Upper lobe of right lung (tissue), 1 donor: ENCODE data around the gene HDAC9. TPM values are rescaled to one million over a fixed set of nuclear protein-coding genes. Genes with fewer than 3 reads are reported as not detected.

ENCODE experiments used
- ATAC-seq: fragments of 200-7000 bp; cut with Tn5 transposase; one replicate; pipeline ENCODE4 v1.9.1; 2020; ENCODE audit warnings: mild to moderate bottlenecking, moderate library complexity
- DNase-seq: peaks from one replicate; pipeline ENCODE4 v3.0.0-alpha.2; 2020
- H3K27ac ChIP-seq: fragments of 200-600 bp; one replicate; pipeline ENCODE4 v1.8.0; 2022
- H3K27me3 ChIP-seq: fragments of 200-600 bp; one replicate; pipeline ENCODE4 v1.8.0; 2022; ENCODE audit warnings: mild to moderate bottlenecking
- H3K36me3 ChIP-seq: fragments of 200-600 bp; one replicate; pipeline ENCODE4 v1.8.0; 2022
- H3K4me1 ChIP-seq: fragments of 200-600 bp; one replicate; pipeline ENCODE4 v1.8.0; 2022
- H3K4me3 ChIP-seq: fragments of 200-600 bp; one replicate; pipeline ENCODE4 v1.8.0; 2022; ENCODE audit warnings: mild to moderate bottlenecking
- H3K9me3 ChIP-seq: fragments of 200-600 bp; one replicate; pipeline ENCODE4 v1.8.0; 2022
- intact Hi-C: fragments of 100-400 bp; cut with DNase I; formaldehyde crosslinking; loops from one replicate; pipeline ENCODE4 v1.11.0; 2022
- total RNA-seq: library from RNA; stranded (reverse); fragmentation: NEBNext Ultra II Directional; extraction: Animal tissue kit (Norgen Biotek cat#: 25700); gene quantifications from one replicate; pipeline ENCODE4 v1.2.1, GENCODE V29; 2021
- TF ChIP-seq, protein P1 (sequence below): fragments of 200-600 bp; IDR thresholded peaks from one replicate; pipeline ENCODE4 v1.8.0; 2022; ENCODE audit warnings: antibody characterized with exemption
- donor health status: DM: no; HTN: yes; CAD: no; lungs with severe emphysema.

Gene HDAC9
- total RNA-seq, 1 donor from 2014 or later = 52.4 TPM

GRCh38 chr7:19011212-19011611, 515.7 kb downstream of the HDAC9 start:
- Histone ChIP-seq H3K36me3 (no peaks in the 10 kb centered on the region), H3K9me3 (no peaks in the 10 kb centered on the region), H3K4me1 (no peaks in the 10 kb centered on the region), H3K27ac (no peak overlapping the region), H3K27me3 (no peaks in the 10 kb centered on the region), H3K4me3 (no peak overlapping the region)
- DNase-seq = no peak
- TF ChIP-seq, protein P1, sequence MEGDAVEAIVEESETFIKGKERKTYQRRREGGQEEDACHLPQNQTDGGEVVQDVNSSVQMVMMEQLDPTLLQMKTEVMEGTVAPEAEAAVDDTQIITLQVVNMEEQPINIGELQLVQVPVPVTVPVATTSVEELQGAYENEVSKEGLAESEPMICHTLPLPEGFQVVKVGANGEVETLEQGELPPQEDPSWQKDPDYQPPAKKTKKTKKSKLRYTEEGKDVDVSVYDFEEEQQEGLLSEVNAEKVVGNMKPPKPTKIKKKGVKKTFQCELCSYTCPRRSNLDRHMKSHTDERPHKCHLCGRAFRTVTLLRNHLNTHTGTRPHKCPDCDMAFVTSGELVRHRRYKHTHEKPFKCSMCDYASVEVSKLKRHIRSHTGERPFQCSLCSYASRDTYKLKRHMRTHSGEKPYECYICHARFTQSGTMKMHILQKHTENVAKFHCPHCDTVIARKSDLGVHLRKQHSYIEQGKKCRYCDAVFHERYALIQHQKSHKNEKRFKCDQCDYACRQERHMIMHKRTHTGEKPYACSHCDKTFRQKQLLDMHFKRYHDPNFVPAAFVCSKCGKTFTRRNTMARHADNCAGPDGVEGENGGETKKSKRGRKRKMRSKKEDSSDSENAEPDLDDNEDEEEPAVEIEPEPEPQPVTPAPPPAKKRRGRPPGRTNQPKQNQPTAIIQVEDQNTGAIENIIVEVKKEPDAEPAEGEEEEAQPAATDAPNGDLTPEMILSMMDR = no peak
- no peak for ATAC-seq
- intact Hi-C loops = no loop called here

- TF ChIP-seq, protein P1 = no peak
- no peaks in the 10 kb centered on the region for H3K36me3 ChIP-seq
- H3K27ac ChIP-seq = no peak overlapping the region
- H3K9me3 ChIP-seq = no peaks in the 10 kb centered on the region
- ATAC-seq (no peak), DNase-seq (no peak)
- H3K27me3 ChIP-seq = no peaks in the 10 kb centered on the region
- no peaks in the 10 kb centered on the region for H3K4me1 ChIP-seq
- H3K4me3 ChIP-seq = no peak overlapping the region
- intact Hi-C loops = no loop called here
Observed at GRCh38 chr7:19015098-19015497, 519.5 kb downstream of the HDAC9 start.

DNA sequence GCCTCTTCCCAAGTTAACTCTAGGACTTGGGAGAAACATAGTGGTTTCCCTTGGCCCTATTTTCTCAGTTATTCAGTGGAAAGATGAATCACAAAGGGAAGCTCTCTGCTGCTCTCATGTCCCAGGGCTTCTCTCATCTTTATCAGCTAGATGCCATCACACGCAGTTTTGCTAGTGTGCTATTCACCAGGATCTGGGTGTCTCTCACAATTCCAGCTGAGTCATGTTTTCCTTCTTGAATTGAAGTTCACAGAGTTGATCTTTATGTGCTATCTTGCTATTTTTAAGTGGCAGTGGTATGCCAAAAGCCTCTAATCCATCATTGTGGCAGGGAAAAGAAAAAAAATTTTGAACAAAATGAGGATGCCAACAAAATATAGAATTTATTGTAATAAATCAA, 520.6 kb downstream of the HDAC9 start:
- no peak overlapping the region for H3K4me3 ChIP-seq
- H3K9me3 ChIP-seq = no peaks in the 10 kb centered on the region
- TF ChIP-seq, protein P1 = no peak
- H3K4me1 ChIP-seq = no peaks in the 10 kb centered on the region
- intact Hi-C loops = no loop called here
- ATAC-seq (no peak), DNase-seq (no peak)
- H3K36me3 ChIP-seq = no peaks in the 10 kb centered on the region
- H3K27me3 ChIP-seq = no peaks in the 10 kb centered on the region
- no peak overlapping the region for H3K27ac ChIP-seq

DNA sequence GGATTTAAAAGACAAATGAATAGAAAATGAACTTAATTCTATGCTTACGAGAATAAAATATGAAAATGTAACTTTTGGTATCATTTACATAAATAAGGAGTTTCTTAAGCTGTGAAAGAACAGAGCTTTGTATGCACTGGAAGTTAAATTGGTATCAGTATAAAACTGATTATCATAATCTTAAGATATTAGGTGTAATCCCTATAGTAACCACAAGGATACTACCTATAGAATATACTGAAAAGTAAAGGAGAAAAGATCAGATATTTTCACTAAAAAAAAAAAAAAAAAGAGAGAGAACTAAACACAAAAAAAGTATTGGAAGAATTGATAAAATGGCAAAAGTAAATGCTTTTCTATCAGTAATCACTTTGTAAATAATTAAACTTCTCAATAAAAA, 521.8 kb downstream of the HDAC9 start:
- H3K27ac ChIP-seq = no peak overlapping the region
- no peaks in the 10 kb centered on the region for H3K27me3 ChIP-seq
- intact Hi-C loops = no loop called here
- no peak overlapping the region for H3K4me3 ChIP-seq
- no peak for DNase-seq
- no peaks in the 10 kb centered on the region for H3K4me1 ChIP-seq
- TF ChIP-seq, protein P1 = no peak
- no peaks in the 10 kb centered on the region for H3K9me3 ChIP-seq
- ATAC-seq = no peak
- no peaks in the 10 kb centered on the region for H3K36me3 ChIP-seq

- no peaks in the 10 kb centered on the region for H3K4me1 ChIP-seq
- H3K27me3 ChIP-seq = no peaks in the 10 kb centered on the region
- H3K4me3 ChIP-seq = no peak overlapping the region
- intact Hi-C loops = no loop called here
- no peak overlapping the region for H3K27ac ChIP-seq
- TF ChIP-seq, protein P1 = no peak
- no peak for DNase-seq
- ATAC-seq = no peak
- H3K36me3 ChIP-seq = no peaks in the 10 kb centered on the region
- H3K9me3 ChIP-seq = no peaks in the 10 kb centered on the region
Observed at GRCh38 chr7:19020062-19020461, 524.5 kb downstream of the HDAC9 start.

DNA sequence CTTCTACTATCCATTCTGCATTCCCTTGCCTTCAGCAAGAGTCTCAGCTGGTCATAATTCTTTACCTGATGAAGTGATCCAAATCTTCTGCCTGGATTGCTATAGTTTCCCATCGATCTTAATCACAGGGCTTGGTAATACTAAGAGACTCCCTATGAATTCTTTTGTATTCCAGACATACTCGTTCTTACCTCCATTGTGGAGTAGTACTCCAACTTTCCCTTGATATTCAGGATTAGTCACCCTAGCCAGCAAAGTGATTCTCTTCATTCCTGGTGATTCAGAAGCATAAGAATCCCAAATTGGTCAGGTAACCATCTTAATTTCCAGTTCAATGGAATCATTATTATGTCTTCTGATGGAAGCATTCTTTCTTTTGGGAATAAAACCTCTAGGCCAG, 525.2 kb downstream of the HDAC9 start:
- no peak for DNase-seq
- intact Hi-C loops = no loop called here
- Histone ChIP-seq H3K4me3 (no peak overlapping the region), H3K27ac (no peak overlapping the region), H3K9me3 (no peaks in the 10 kb centered on the region), H3K4me1 (no peaks in the 10 kb centered on the region), H3K27me3 (no peaks in the 10 kb centered on the region), H3K36me3 (no peaks in the 10 kb centered on the region)
- TF ChIP-seq, protein P1 = no peak
- ATAC-seq = no peak
